PC-9 (cell line): ENCODE data around the gene GPATCH4.

Experiments used
- CTCF ChIP-seq: fragments of 200-600 bp; sonication (generic); conservative IDR thresholded peaks from 2 replicates; pipeline ENCODE4 v1.6.1; 2017; ENCODE audit warnings: mixed run types, antibody characterized with exemption, mild to moderate bottlenecking, moderate library complexity
- EZH2 ChIP-seq: fragments of 200-600 bp; sonication (generic); IDR thresholded peaks from 2 replicates; pipeline ENCODE4 v1.8.0; 2017; ENCODE audit warnings: antibody characterized with exemption, low read depth

DNA sequence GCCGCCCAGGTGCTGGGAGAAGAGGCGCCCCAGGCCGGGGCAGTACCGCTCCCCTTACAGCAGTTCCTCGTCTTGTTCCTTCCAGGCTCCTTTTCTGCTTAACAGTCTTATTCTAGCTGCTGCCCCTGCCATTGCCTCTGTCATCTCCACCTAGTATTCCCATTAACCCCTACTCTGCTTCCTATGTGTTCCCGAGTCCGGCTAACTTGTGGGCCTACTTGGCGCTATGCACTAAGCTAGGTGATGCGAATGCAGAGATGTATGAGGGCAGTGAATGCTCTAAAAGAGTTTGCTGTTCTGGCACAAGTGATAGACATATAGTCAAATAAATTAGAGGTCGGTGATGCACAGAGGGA is 28.6 kb downstream of the GPATCH4 start:
- no peak for TF ChIP-seq CTCF
- no peak for TF ChIP-seq EZH2
